ENCODE data around the gene PIAS4.

The PIAS4 gene

GRCh38 chr19:3977242-3978143, 30.0 kb upstream of the PIAS4 start:
- no peak for DNase-seq

DNA sequence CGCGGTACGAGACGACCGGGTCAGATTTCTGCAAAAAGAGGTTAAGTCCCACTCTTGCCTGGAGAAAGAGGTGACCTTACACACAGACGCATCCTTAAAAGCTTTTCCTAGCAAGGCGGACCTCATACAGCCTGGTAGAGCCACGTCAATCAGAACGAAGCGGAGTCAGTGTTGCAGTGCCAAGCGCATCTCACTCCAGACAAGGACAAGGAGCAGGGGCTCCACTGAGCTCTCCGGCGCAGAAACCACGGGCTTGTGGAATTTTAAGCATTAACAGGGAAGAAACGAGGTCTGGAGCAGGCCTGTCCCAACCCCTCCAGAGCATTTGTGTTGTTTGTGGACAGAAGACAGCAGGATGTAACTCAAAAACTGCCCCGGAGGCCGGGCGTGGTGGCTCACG, 29.4 kb upstream of the PIAS4 start:
- DNase-seq: no peak

DNA sequence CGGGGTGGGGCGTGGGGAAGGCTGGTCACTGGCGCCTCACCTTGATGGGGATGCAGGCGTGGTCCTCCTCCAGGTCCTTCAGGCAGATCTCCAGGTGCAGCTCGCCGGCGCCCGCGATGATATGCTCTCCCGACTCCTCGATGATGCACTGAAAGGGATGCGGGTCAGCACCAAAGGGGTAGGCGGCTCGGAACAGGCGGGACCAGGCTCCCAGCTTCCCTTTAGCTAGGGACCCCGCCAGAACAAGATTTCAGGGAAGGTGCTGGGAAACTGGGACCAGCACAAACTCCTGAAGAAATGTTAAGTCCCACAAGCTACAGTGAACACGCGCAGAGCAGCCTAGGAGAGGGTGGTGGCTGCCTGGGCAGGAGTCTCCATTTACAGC, 28.3 kb upstream of the PIAS4 start:
- DNase-seq: no peak

- DNase-seq: no peak
These were observed 27.7 kb upstream of the PIAS4 start for GRCh38 chr19:3979674-3980352.

GRCh38 chr19:3980353-3981251, 26.9 kb upstream of the PIAS4 start:
- no peak for DNase-seq

- no peak for DNase-seq
These were observed 26.2 kb upstream of the PIAS4 start for GRCh38 chr19:3981373-3981735.

- DNase-seq: no peak
These were observed 25.5 kb upstream of the PIAS4 start for GRCh38 chr19:3981736-3982681.

DNA sequence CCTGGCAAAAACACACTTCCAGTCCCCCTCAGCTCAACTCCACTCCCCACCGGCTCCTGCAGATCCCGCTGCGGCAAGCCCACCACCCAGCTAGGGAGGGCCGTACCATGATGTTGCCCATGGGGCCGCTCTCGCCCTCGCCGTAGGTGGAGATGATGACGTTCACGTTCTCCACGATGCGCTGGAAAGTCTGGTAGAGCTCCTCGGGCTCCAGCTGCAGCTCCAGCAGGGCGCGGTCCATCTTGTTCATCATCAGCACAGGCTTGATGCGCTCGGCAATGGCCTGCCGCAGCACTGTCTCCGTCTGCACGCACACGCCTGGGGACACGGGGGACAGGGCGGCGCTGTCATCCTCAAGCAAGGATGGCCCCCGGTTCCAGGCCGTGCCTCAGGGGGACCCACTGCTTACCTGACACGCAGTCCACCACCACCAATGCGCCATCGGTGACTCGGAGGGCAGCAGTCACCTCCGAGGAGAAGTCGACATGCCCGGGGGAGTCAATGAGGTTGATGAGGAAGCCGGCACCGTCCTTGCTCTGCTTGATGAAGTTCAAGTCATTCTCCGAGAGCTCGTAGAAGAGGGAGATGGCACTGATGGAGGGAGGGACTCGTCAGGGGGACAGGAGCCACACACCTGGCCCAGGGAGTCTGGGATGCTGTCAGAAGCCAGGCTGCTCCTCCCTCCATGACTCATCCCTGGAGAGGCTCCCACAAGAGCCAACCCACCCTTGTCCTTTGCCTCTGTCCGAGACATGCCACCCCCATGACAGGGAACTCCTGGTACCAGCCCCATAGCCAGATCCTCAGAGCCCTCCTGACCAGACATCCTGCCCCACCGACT, 24.6 kb upstream of the PIAS4 start:
- DNase-seq: no peak

DNA sequence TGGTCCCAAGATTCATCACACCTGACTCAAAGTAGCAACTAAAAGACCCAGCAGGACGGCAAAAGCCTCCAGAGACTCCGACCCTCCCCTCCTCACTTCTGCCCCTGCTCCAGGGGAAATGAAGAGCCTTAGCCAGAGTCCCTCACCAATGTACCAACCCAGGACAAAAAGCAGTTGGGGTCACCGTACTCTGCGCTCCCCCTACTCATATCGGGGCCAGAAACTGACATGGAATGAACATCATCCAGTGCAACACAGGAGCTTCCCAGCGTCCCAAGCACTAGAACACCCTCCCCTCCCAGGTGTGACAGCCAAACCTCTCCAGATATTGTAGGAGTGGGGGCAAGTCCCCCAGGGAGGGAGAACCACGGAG, 24.0 kb upstream of the PIAS4 start:
- DNase-seq: no peak

DNA sequence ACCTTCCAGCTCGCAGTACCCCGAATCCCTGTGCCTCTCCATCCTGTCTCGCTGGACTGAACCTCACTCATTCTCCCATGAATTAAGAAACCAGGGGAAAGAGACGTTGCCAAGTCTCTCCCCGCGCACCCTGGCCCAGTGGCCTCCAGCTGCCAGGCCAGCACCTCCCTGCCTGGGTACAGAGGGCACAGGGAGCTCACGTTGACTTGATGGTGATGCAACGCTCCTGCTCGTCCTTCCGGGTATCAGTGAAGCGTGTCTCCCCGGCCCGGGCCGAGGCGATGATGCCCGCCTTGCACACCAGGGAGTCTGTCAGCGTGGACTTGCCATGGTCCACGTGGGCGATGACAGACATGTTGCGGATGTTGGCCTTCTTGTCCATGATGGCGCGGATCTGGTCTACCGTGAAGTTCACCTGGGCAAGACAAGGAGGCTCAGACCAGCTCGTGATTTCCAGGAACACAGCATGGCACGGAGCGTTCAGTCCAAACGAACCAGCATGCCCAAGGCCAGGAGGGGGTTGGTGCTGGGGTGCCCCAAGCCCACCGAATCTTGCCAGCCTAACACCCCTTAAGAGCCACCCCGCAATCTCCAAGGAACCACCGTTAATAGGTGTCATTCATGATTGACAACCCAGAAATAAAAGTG, 23.5 kb upstream of the PIAS4 start:
- no peak for DNase-seq

GRCh38 chr19:3984584-3984907, 23.0 kb upstream of the PIAS4 start:
- DNase-seq: no peak

- DNase-seq: peak; percentile 54
These were observed 22.5 kb upstream of the PIAS4 start, which contains the start of gene EEF2 for GRCh38 chr19:3984908-3985642. TSS of gene EEF2 (minus strand) at chr19:3985463. CDS start at chr19:3985380, 83 bp downstream.

DNA sequence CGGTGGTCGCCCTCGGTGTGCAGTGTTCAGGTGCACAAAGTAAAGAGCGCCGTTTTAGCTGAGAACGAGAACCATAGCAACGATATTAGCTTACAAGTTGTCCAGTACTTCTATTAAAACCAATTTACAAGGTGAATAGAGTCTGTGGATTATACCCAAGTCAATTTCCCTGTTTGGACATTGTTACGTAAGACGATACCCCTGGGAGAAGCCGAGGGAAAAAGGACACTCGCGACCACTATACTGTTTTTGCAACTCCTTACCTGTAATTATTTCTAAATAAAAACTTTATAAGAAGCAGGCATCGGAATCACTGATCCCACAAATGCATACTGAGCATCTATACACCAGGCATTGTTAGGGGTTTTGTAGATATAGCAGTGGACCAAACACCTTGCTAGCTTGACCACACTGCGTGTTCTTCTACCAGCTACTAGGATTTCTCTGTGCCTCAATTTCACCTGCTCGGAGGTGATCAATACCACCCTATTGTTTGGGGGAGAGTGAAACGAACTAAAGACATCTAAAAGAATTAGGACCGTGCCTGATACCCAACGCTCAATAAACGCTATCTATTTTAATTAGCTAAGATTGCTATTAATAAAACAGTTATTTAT, 21.8 kb upstream of the PIAS4 start:
- DNase-seq: no peak

DNA sequence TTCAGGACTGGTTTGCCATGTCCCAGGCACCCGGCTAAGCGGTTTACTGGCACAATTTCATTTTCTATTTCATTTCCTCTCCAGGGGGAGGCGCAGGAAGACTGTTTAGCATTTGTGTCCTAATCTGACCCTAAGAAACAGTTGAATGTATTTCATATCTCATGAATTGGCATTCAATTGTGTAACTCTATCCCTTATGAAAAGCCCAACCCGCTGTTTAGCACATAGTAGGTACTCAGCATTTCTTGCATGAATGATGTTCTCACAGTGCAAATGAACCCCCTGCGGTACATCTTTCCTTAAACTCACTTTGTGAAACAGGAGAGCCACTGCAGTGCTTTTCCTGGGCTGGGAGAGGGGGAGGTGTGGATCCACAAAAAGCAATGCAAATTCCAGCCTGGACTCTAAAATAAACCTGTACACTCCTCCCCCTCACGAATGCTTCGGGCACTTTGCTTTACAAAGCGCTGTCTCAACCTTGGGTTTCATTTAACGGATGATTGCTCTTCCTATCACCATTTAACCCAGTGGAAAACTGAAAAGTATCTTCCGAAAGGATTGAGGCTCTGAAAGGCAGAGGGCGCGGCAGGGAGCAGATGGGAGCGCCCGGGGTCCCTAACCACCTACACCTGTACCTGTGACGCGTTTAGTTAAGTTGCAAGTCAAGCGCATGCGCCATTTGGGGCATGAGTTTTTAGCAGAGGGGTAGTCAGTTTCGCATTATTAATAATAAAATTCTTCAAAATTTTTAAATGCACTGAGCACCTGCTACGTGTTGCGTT, 21.1 kb upstream of the PIAS4 start:
- peak; percentile 90 for DNase-seq

- DNase-seq: peak; percentile 37
These were observed 19.7 kb upstream of the PIAS4 start for GRCh38 chr19:3987619-3988371.

- no peak for DNase-seq
These were observed 16.8 kb upstream of the PIAS4 start for GRCh38 chr19:3990815-3991117.

DNA sequence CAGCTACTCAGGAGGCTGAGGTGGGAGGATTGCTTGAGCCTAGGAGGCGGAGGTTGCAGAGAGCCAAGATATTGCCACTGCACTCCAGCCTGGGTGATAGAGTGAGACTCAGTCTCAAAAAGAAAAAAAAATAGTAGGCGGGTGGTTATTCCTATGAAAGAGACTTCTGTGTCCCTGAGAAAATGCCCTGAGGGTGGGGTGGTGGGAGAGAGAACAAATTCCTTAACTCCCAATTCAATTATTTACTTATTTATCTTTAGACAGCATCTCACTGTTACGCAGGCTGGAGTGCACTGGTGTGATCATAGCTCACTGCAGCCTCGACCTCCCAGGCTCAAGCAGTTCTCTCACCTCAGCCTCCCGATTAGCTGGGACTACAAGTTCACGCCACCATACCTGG, 11.9 kb upstream of the PIAS4 start:
- DNase-seq: no peak
